Psoas muscle (tissue), 8 donors: Measurements from ENCODE around the gene TYK2. TPM values are rescaled to one million over a fixed set of nuclear protein-coding genes. Genes with fewer than 3 reads are reported as not detected.

Experiments
- ATAC-seq, 4 donors: fragments of 200-7000 bp; cut with Tn5 transposase; one replicate each; pipeline ENCODE4 v1.9.1; 2020; ENCODE audit warnings: moderate library complexity in 3 of 4, mild to moderate bottlenecking in 2 of 4
- DNase-seq, 2 donors: peaks; one replicate each; pipeline ENCODE4 v3.0.0-alpha.2; 2020
- H3K27ac ChIP-seq: fragments of 200-600 bp; one replicate; pipeline ENCODE4 v1.8.0; 2022
- H3K27me3 ChIP-seq, 3 donors: fragments of 200-600 bp in 1 of 3; one replicate each; pipeline versions ENCODE4 v1.6.1 to v1.8.0; 2013 to 2022; ENCODE audit warnings: low read length in 2 of 3, mild to moderate bottlenecking in 2 of 3, moderate library complexity in 1 of 3; ENCODE audit not compliant: insufficient read depth in 3 of 3
- H3K36me3 ChIP-seq, 2 donors: fragments of 200-600 bp in 1 of 2; one replicate each; pipeline versions ENCODE4 v1.6.1 to v1.8.0; 2013 to 2022; ENCODE audit warnings: low read depth in 1 of 2, mild to moderate bottlenecking in 1 of 2, moderate library complexity in 1 of 2; ENCODE audit not compliant: insufficient read depth in 1 of 2
- H3K4me1 ChIP-seq: fragments of 200-600 bp; one replicate; pipeline ENCODE4 v1.8.0; 2022
- H3K4me3 ChIP-seq: fragments of 200-600 bp; one replicate; pipeline ENCODE4 v1.8.0; 2022; ENCODE audit warnings: mild to moderate bottlenecking
- H3K9me3 ChIP-seq: fragments of 200-600 bp; one replicate; pipeline ENCODE4 v1.8.0; 2022
- WGBS, 3 donors: extraction: QIAGEN DNeasy Blood & Tissue Kit; methylation state at CpG; one replicate each; pipeline versions ENCODE4 v1.1.6 to v1.1.7; 2013; 5-methylcytosine and 5-hydroxymethylcytosine counted together
- intact Hi-C, 2 donors: fragments of 100-400 bp; cut with DNase I; formaldehyde crosslinking; loops; one replicate each; pipeline versions ENCODE4 v1.11.0 to v1.14.2; 2022
- polyA plus RNA-seq, 3 donors: library from polyadenylated mRNA; stranded (reverse); fragments of 200-250 nt; gene quantifications; one replicate each; pipeline ENCODE4 v1.2.3, GENCODE V29; 2013
- total RNA-seq, 4 donors: library from RNA; stranded (reverse); fragmentation: NEBNext Ultra II Directional in 2 of 4; extraction: Animal tissue kit (Norgen Biotek cat#: 25700) in 2 of 4; gene quantifications; one replicate each; pipeline versions ENCODE4 v1.2.1 to v1.2.4, GENCODE V29; 2021 to 2023
- TF ChIP-seq, protein P1 (sequence below): fragments of 200-600 bp; IDR thresholded peaks from one replicate; pipeline ENCODE4 v1.8.0; 2022; ENCODE audit warnings: antibody characterized with exemption
- donor health status: healthy with polysubstance abuse.
- donor health status: DM: no; HTN: no; CAD: no; lungs with moderate emphysema.
- donor health status: Bipolar disorder and iron deficiency.
- donor health status: healthy.
- donor health status: DM: yes; HTN: yes; CAD: no.
- donor health status: DM: no; HTN: no; CAD: no.
- donor health status: DM: no; HTN: no; CAD: no.
- donor health status: DM: yes; HTN: yes; CAD: no.

The TYK2 gene
- total and polyA plus RNA-seq, 7 donors, result 37.1 to 58.8 (median 41.7) TPM

DNA sequence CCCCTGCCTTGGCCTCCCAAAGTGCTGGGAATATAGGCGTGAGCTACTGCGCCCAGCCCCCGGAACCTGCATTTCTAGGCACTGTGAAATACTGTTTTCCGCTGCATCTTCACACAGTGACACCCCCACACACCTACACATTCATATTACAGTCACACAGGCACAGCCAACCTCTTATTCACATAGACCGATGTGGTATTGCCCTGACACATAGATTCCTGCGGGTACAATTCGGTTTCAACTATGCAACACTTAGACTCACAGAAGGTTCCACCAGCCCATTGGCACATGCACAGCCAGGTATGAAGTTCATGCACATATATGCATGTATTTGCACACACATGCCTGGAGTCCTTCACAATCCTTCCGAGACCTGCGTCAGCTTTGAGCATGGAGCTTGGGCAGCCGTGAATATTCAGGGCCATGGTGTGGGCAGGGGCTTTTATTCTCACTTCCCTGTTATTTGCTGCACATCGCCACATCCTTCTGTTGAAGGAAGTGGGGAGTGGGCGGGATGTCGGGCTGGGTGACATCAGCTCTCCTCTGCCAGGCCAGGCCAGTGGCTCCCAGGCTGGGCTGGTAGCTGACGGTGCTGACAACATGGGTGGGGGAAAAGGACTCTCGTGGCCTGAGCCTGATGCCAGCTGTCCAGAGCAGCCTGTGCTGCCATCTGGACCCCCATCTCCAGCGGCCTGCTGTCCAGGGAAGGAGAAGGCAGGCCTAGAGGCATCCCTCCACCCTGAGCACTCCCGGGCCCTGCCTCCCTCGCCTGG lies 28.3 kb upstream of the TYK2 start:
- DNase-seq, result peak in 1 of 2 donors; percentile 65
- no peak for ATAC-seq
- Histone ChIP-seq H3K4me3 (no peak overlapping the region), H3K9me3 (no peaks in the 10 kb centered on the region), H3K4me1 (peaks cover 16% of the 10 kb centered on the region), H3K36me3 (no peaks in the 10 kb centered on the region), H3K27ac (no peak overlapping the region), H3K27me3 (peaks cover 0 to 22% (median 3%) of the 10 kb centered on the region in 3 donors)
- TF ChIP-seq, protein P1, sequence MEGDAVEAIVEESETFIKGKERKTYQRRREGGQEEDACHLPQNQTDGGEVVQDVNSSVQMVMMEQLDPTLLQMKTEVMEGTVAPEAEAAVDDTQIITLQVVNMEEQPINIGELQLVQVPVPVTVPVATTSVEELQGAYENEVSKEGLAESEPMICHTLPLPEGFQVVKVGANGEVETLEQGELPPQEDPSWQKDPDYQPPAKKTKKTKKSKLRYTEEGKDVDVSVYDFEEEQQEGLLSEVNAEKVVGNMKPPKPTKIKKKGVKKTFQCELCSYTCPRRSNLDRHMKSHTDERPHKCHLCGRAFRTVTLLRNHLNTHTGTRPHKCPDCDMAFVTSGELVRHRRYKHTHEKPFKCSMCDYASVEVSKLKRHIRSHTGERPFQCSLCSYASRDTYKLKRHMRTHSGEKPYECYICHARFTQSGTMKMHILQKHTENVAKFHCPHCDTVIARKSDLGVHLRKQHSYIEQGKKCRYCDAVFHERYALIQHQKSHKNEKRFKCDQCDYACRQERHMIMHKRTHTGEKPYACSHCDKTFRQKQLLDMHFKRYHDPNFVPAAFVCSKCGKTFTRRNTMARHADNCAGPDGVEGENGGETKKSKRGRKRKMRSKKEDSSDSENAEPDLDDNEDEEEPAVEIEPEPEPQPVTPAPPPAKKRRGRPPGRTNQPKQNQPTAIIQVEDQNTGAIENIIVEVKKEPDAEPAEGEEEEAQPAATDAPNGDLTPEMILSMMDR, result no peak
- 62 to 68% (median 65%) methylated on average over 18 of the region's 18 CpGs for WGBS, 3 donors
- intact Hi-C loops, result loop anchor here (10.0 kb wide), 2 partner anchors 166 to 246 kb away; partner anchors contain the start of gene ILF3 (in 1 of the 2)

GRCh38 chr19:10407096-10407495 lies 26.7 kb upstream of the TYK2 start:
- intact Hi-C loops, result loop anchor here (10.0 kb wide), 2 partner anchors 168 to 248 kb away; partner anchors contain the start of gene ILF3 (in 1 of the 2)
- ATAC-seq (no peak), DNase-seq (no peak)
- no peaks in the 10 kb centered on the region for H3K36me3 ChIP-seq
- peaks cover 13% of the 10 kb centered on the region for H3K4me1 ChIP-seq
- no peak overlapping the region for H3K4me3 ChIP-seq
- TF ChIP-seq, protein P1, result no peak
- no peak overlapping the region for H3K27ac ChIP-seq
- H3K9me3 ChIP-seq, result no peaks in the 10 kb centered on the region
- peaks cover 0 to 22% (median 3%) of the 10 kb centered on the region in 3 donors for H3K27me3 ChIP-seq

- Histone ChIP-seq H3K27me3 (peaks cover 0 to 22% (median 3%) of the 10 kb centered on the region in 3 donors), H3K9me3 (no peaks in the 10 kb centered on the region), H3K4me1 (peaks cover 19% of the 10 kb centered on the region), H3K36me3 (no peaks in the 10 kb centered on the region), H3K27ac (no peak overlapping the region), H3K4me3 (no peak overlapping the region)
- no peak for DNase-seq
- 71 to 77% (median 73%) methylated on average over 6 of the region's 6 CpGs for WGBS, 3 donors
- intact Hi-C loops, result loop anchor here (10.0 kb wide), 2 partner anchors 169 to 249 kb away; partner anchors contain the start of gene ILF3 (in 1 of the 2)
- ATAC-seq, result no peak
- TF ChIP-seq, protein P1, result no peak
These were observed 25.8 kb upstream of the TYK2 start for GRCh38 chr19:10406191-10406590.

- intact Hi-C loops, result loop anchor here (1.0 to 10.0 kb wide), 6 partner anchors 19 to 250 kb away; partner anchors contain the start of genes CDKN2D (in 1 of the 2), ILF3 (in 1 of the 2) and KRI1 (in 1 of the 2)
- WGBS, 3 donors, result 5 to 7% (median 6%) methylated on average over 29 to 43 of the region's 43 CpGs
- H3K27me3 ChIP-seq, result peaks cover 0 to 22% (median 3%) of the 10 kb centered on the region in 3 donors
- H3K36me3 ChIP-seq, result no peaks in the 10 kb centered on the region
- no peak overlapping the region for H3K27ac ChIP-seq
- DNase-seq (no peak), ATAC-seq (no peak)
- TF ChIP-seq, protein P1, result no peak
- peaks cover 30% of the 10 kb centered on the region for H3K4me1 ChIP-seq
- H3K9me3 ChIP-seq, result no peaks in the 10 kb centered on the region
- H3K4me3 ChIP-seq, result peak overlapping the region; percentile 84
These were observed 24.8 kb upstream of the TYK2 start for GRCh38 chr19:10404888-10405820.
